HG03039 (cell line): ENCODE data around the gene ALG11.
"Not testable (repeated sequence)": the region's sequence is repeated elsewhere in the genome, so short reads cannot be mapped to it uniquely, and the experiment has no call there.

Experiments used
- ATAC-seq: cut with Tn5 transposase; IDR thresholded peaks from one replicate; pipeline ENCODE4 v1.9.1; 2021; ENCODE audit warnings: mild to moderate bottlenecking, moderate library complexity; ENCODE audit not compliant: unreplicated experiment

ALG11 gene

GRCh38 chr13:52011632-52012511 is at the start of gene ALG11:
ALG11 (plus strand) TSS chr13:52012398; CDS start chr13:52012419, 21 bp downstream.
- ATAC-seq: peak; percentile 99

GRCh38 chr13:51966186-51966585 is 46.0 kb upstream of the ALG11 start:
- no peak for ATAC-seq

GRCh38 chr13:51967482-51968446 is 44.4 kb upstream of the ALG11 start:
- no peak for ATAC-seq

- no peak for ATAC-seq
These were observed 41.8 kb upstream of the ALG11 start for GRCh38 chr13:51970349-51970748.

GRCh38 chr13:51971520-51972426 is 40.4 kb upstream of the ALG11 start:
- ATAC-seq: no peak

GRCh38 chr13:51974482-51974881 is 37.7 kb upstream of the ALG11 start:
- ATAC-seq: no peak

GRCh38 chr13:51976423-51976822 is 35.8 kb upstream of the ALG11 start:
- no peak for ATAC-seq

- no peak for ATAC-seq
These were observed 35.3 kb upstream of the ALG11 start for GRCh38 chr13:51976890-51977289.

- no peak for ATAC-seq
These were observed 34.6 kb upstream of the ALG11 start for GRCh38 chr13:51977625-51978024.

GRCh38 chr13:51978796-51979556 is 33.2 kb upstream of the ALG11 start:
- no peak for ATAC-seq

- no peak for ATAC-seq
These were observed 31.3 kb upstream of the ALG11 start for GRCh38 chr13:51980908-51981307.

GRCh38 chr13:51981355-51981754 is 30.8 kb upstream of the ALG11 start:
- no peak for ATAC-seq

GRCh38 chr13:51983292-51983691 is 28.9 kb upstream of the ALG11 start:
- not testable (repeated sequence) for ATAC-seq

- not testable (repeated sequence) for ATAC-seq
These were observed 27.3 kb upstream of the ALG11 start for GRCh38 chr13:51984904-51985303.

GRCh38 chr13:51988988-51989618 is 23.1 kb upstream of the ALG11 start:
- ATAC-seq: no peak

- ATAC-seq: no peak
These were observed 18.5 kb upstream of the ALG11 start for GRCh38 chr13:51993713-51994112.

GRCh38 chr13:51995677-51996551 is 16.3 kb upstream of the ALG11 start:
- ATAC-seq: no peak

- ATAC-seq: no peak
These were observed 15.6 kb upstream of the ALG11 start for GRCh38 chr13:51996641-51997040.
